HepG2 (cell line): ENCODE results near the gene PLLP. TPM values are rescaled to one million over a fixed set of nuclear protein-coding genes. Genes with fewer than 3 reads are reported as not detected.

Source experiments
- ATAD3A ChIP-seq: sonication (generic); formaldehyde crosslinking; IDR thresholded peaks from 2 replicates; pipeline ENCODE4 v1.4.0; 2020; ENCODE audit warnings: missing genetic modification reagents
- CERS6 ChIP-seq: sonication (generic); formaldehyde crosslinking; IDR thresholded peaks from 2 replicates; pipeline ENCODE4 v1.5.0; 2020; ENCODE audit warnings: missing genetic modification reagents
- ERF ChIP-seq: IDR thresholded peaks from 2 replicates; pipeline ENCODE4 v1.6.1; 2018; ENCODE audit warnings: missing biosample characterization, missing genetic modification reagents
- FOXK1 ChIP-seq: sonication (generic); formaldehyde crosslinking; IDR thresholded peaks from 2 replicates; pipeline ENCODE4 v1.4.0; 2020; ENCODE audit warnings: low read depth, missing genetic modification reagents, borderline replicate concordance
- HHEX ChIP-seq: IDR thresholded peaks from 2 replicates; pipeline ENCODE4 v1.6.1; 2016; ENCODE audit warnings: control low read depth
- HNF4G ChIP-seq, 2 experiments: sonication (generic) in 1 of 2; formaldehyde crosslinking in 1 of 2; IDR thresholded peaks; 2 replicates each; pipeline versions ENCODE4 v1.4.0 to v1.6.1; 2011 to 2020; ENCODE audit warnings: borderline replicate concordance in 2 of 2, low read depth in 2 of 2, mild to moderate bottlenecking in 2 of 2, low read length in 1 of 2, missing genetic modification reagents in 1 of 2, moderate library complexity in 1 of 2
- HNRNPK ChIP-seq: fragments of 200-400 bp; formaldehyde crosslinking; IDR thresholded peaks from 2 replicates; pipeline ENCODE4 v1.6.1; 2018; ENCODE audit warnings: low read length, low read depth, moderate library complexity, mild to moderate bottlenecking; ENCODE audit not compliant: poor library complexity, severe bottlenecking
- IRF2 ChIP-seq: IDR thresholded peaks from 2 replicates; pipeline ENCODE4 v1.6.1; 2018; ENCODE audit warnings: missing genetic modification reagents, missing compliant biosample characterization
- KMT2A ChIP-seq: sonication (generic); formaldehyde crosslinking; IDR thresholded peaks from 2 replicates; pipeline ENCODE4 v1.4.0; 2020; ENCODE audit warnings: missing genetic modification reagents
- NBN ChIP-seq: fragments of 450-650 bp; conservative IDR thresholded peaks from 2 replicates; pipeline ENCODE4 v1.6.1; 2017
- NFIB ChIP-seq: sonication (generic); formaldehyde crosslinking; IDR thresholded peaks from 2 replicates; pipeline ENCODE4 v1.9.0; 2021; ENCODE audit warnings: missing genetic modification reagents, mild to moderate bottlenecking, borderline replicate concordance
- NR2F1 ChIP-seq, 2 experiments: fragments of 450-650 bp in 1 of 2; formaldehyde crosslinking in 1 of 2; IDR thresholded peaks; 2 replicates each; pipeline versions ENCODE4 v1.5.0 to v1.6.1; 2016 to 2020; ENCODE audit warnings: mild to moderate bottlenecking in 1 of 2, missing compliant biosample characterization in 1 of 2, missing genetic modification reagents in 1 of 2, moderate library complexity in 1 of 2
- PCBP1 ChIP-seq: fragments of 200-400 bp; formaldehyde crosslinking; IDR thresholded peaks from 2 replicates; pipeline ENCODE4 v1.6.1; 2017; ENCODE audit warnings: mild to moderate bottlenecking, low read depth, low read length, borderline replicate concordance
- PHF21A ChIP-seq: sonication (generic); formaldehyde crosslinking; IDR thresholded peaks from 2 replicates; pipeline ENCODE4 v1.5.0; 2020; ENCODE audit warnings: mild to moderate bottlenecking, missing genetic modification reagents
- REXO4 ChIP-seq: sonication (generic); formaldehyde crosslinking; IDR thresholded peaks from 2 replicates; pipeline ENCODE4 v1.8.0; 2022; ENCODE audit warnings: missing genetic modification reagents, mild to moderate bottlenecking, borderline replicate concordance
- SIX1 ChIP-seq: sonication (generic); formaldehyde crosslinking; IDR thresholded peaks from 2 replicates; pipeline ENCODE4 v1.4.0; 2020; ENCODE audit warnings: missing genetic modification reagents, borderline replicate concordance
- SMARCE1 ChIP-seq: fragments of 450-650 bp; IDR thresholded peaks from 2 replicates; pipeline ENCODE4 v1.6.1; 2017; ENCODE audit warnings: borderline replicate concordance
- TSC22D2 ChIP-seq: sonication (generic); formaldehyde crosslinking; IDR thresholded peaks from 2 replicates; pipeline ENCODE4 v1.5.1; 2020; ENCODE audit warnings: missing genetic modification reagents, mild to moderate bottlenecking, borderline replicate concordance
- YY1 ChIP-seq: IDR thresholded peaks from 2 replicates; pipeline ENCODE4 v1.6.1; 2011; ENCODE audit warnings: low read length, low read depth, moderate library complexity, mild to moderate bottlenecking; ENCODE audit not compliant: insufficient read depth, insufficient replicate concordance
- ZBTB2 ChIP-seq: sonication (generic); formaldehyde crosslinking; IDR thresholded peaks from 2 replicates; pipeline ENCODE4 v1.8.0; 2022; ENCODE audit warnings: low read depth, missing genetic modification reagents
- ZBTB44 ChIP-seq: sonication (generic); formaldehyde crosslinking; IDR thresholded peaks from 2 replicates; pipeline ENCODE4 v1.4.0; 2020; ENCODE audit warnings: missing genetic modification reagents
- ZNF225 ChIP-seq: sonication (generic); formaldehyde crosslinking; IDR thresholded peaks from 2 replicates; pipeline ENCODE4 v1.4.0; 2020; ENCODE audit warnings: mild to moderate bottlenecking, missing genetic modification reagents
- ZNF513 ChIP-seq: sonication (generic); formaldehyde crosslinking; conservative IDR thresholded peaks from 2 replicates; pipeline ENCODE4 v1.5.0; 2020; ENCODE audit warnings: missing genetic modification reagents
- ZNF570 ChIP-seq: sonication (generic); formaldehyde crosslinking; IDR thresholded peaks from 2 replicates; pipeline ENCODE4 v1.4.0; 2020; ENCODE audit warnings: mild to moderate bottlenecking, missing genetic modification reagents, borderline replicate concordance
- polyA plus RNA-seq, 8 experiments: library from polyadenylated mRNA; depleted of rRNA in 3 of 8; stranded (reverse) in 7 of 8; unstranded in 1 of 8; fragments of >200 nt; fragmentation: Illumina TruSeq in 4 of 8; extraction: Trizol in 4 of 8; gene quantifications; 2 replicates each; pipeline versions ENCODE4 v1.2.1 to v1.2.3, GENCODE V29; 2011 to 2016; ENCODE audit warnings: low read depth in 4 of 8, missing spikeins in 1 of 8, mixed read lengths in 1 of 8; ENCODE audit not compliant: insufficient read depth in 1 of 8
- total RNA-seq, 5 experiments: library from RNA; depleted of rRNA; stranded (reverse); fragments of >200 nt; fragmentation: Illumina TruSeq; extraction: Trizol; gene quantifications; 2 replicates each; pipeline ENCODE4 v1.2.3, GENCODE V29; 2016; ENCODE audit warnings: low read depth in 1 of 5

The PLLP gene
- total and polyA plus RNA-seq, 2 of the 13 experiments (the other 11 are each of a cell fraction or from before 2014, with no cell fraction given) = 60.6 to 127 TPM

- peak; percentile 88; the same call in 1 of the 2 replicates for TF ChIP-seq TSC22D2 (CRISPR knock-in tag)
- no peak for TF ChIP-seq HHEX
- no peak for TF ChIP-seq ZNF225 (CRISPR knock-in tag)
- no peak for TF ChIP-seq ZNF513 (CRISPR knock-in tag)
- peak; percentile 94 for TF ChIP-seq SIX1 (CRISPR knock-in tag)
- TF ChIP-seq ZBTB2 (CRISPR knock-in tag) = no peak
- peak; percentile 69; the same call in 1 of the 2 replicates for TF ChIP-seq FOXK1 (CRISPR knock-in tag)
- TF ChIP-seq NR2F1 (CRISPR knock-in tag; IDR thresholded peaks at IDR 0.05) = peak; percentile 79 to 88
- no peak for TF ChIP-seq ATAD3A (CRISPR knock-in tag)
- TF ChIP-seq CERS6 (CRISPR knock-in tag) = no peak
- TF ChIP-seq PCBP1 = no peak
- peak; percentile 47 for TF ChIP-seq YY1
- peak; percentile 96 for TF ChIP-seq IRF2
- no peak for TF ChIP-seq SMARCE1
- peak; percentile 96 for TF ChIP-seq ERF (CRISPR knock-in tag)
- TF ChIP-seq NBN = no peak
- TF ChIP-seq NFIB (CRISPR knock-in tag) = no peak
- no peak for TF ChIP-seq HNRNPK
- peak; percentile 98 for TF ChIP-seq PHF21A (CRISPR knock-in tag)
- TF ChIP-seq HNF4G (IDR thresholded peaks at IDR 0.05; ENCODE audit: borderline replicate concordance, low read depth, low read length) = peak; percentile 95
- TF ChIP-seq HNF4G (CRISPR knock-in tag; IDR thresholded peaks at IDR 0.05; ENCODE audit: borderline replicate concordance, low read depth) = peak; percentile 96
- no peak for TF ChIP-seq ZBTB44 (CRISPR knock-in tag)
- TF ChIP-seq ZNF570 = 0 out of 2 replicates have a peak, but pooled peaks have one; percentile 74
- TF ChIP-seq KMT2A (CRISPR knock-in tag) = peak; percentile 53; the same call in 1 of the 2 replicates
- TF ChIP-seq REXO4 (CRISPR knock-in tag) = no peak
Observed at GRCh38 chr16:57279780-57280638, 4.5 kb downstream of the PLLP start (continued).
